HG03095 (cell line): ENCODE results near the gene ZCCHC13.
"Not testable (repeated sequence)": the region's sequence is repeated elsewhere in the genome, so short reads cannot be mapped to it uniquely, and the experiment has no call there.

Experiments
- ATAC-seq: cut with Tn5 transposase; IDR thresholded peaks from one replicate; pipeline ENCODE4 v1.9.1; 2021; ENCODE audit warnings: moderate library complexity; ENCODE audit not compliant: unreplicated experiment

The ZCCHC13 gene

DNA sequence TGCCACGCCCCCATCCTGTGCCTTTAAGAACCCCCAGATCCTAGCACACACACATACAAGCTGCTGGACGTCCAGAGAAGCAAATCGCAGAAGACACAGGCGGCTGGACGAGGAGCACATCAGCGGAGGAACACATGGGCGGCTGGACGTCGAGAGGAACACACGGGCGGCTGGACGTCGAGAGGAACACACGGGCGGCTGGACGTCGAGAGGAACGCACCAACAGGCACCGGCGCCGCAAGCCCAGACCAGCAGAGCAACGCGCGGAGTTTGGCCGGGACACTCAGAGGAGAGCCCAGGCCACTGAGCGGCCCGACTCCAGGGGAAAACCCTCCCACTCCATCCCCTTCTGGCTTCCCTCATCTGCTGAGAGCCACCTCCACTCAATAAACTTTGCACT is 17.2 kb downstream of the ZCCHC13 start:
- ATAC-seq = no peak

DNA sequence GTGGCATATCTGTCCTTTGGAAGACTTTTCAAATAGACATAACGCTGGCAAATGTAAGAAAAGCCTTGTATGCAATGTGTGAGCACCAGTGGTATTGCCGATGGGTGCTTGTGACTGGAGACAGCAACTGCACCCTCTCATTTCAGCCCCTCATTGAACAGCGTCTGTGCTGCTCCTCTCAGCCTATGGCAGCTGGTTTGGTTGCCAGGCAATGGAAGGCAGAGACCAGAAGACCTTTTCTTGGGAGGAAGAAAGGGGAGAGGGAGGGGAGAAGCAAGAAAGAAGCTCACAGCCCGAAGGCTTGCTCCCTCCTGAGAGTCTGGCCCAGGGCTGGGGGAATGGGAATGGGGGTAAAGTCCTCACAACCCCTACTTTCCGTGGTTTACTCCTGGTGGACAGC is 20.2 kb downstream of the ZCCHC13 start:
- no peak for ATAC-seq

DNA sequence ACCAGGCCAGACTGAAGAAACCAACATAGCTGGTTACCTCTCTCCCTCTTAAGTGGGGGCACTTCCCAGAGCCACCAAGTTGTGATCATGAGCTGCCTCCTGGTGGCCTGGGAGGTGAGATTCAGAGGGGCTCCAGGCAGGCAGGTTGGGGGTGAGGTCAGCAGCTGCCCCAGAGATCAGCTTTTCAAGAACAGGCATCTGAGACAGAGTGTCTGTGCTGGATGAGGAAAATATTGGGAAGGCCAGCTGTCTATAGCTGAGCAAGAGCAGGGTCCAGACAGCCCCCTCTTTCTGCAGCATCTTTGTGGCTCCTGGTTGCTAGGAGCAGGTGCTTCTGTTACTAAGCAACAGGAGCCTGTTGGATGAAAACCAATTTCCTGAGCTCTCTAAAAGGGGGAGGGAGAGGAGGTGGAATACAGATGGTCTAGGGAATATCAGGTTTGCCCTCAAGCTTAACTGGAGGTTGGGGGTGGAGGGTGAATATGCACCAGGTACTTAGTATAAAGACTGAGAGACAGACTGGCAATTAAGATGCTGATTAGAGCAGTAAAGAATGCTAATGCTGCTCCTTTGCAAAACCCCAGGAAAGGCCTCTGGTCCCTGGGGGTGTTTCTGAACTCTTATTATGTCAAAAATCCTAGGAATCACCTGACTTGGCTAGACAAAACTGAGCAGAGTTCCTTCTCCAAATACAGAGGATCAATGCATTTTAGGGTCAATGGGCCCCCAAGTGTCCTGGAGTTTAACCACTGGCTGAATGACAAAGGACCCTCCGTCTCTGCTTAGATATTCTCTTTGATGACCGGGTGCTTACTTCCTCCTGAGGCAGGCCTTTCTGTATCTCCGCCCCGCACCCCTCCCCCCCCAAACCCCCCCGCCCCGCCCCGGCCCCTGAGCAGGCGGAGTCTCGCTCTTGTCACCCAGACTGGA is 21.4 kb downstream of the ZCCHC13 start:
- ATAC-seq = no peak

DNA sequence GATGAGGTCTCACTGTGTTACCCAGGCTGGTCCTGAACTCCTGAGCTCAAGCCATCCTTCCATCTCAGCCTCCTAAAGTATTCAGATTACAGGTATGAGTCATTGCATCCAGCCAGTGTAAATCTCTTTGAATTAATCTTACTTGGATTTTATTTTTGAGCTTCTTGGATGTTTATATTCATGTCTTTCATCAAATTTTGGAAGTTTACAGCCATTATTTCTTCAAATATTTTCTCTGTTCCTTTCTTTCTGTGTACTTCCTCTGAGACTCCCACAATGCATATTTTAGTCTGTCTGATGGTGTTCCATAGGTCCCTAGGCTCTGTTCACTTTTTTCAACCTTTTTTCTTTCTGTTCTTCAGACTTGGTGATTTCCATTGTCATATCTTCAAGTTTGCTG is 34.9 kb downstream of the ZCCHC13 start:
- no peak for ATAC-seq

DNA sequence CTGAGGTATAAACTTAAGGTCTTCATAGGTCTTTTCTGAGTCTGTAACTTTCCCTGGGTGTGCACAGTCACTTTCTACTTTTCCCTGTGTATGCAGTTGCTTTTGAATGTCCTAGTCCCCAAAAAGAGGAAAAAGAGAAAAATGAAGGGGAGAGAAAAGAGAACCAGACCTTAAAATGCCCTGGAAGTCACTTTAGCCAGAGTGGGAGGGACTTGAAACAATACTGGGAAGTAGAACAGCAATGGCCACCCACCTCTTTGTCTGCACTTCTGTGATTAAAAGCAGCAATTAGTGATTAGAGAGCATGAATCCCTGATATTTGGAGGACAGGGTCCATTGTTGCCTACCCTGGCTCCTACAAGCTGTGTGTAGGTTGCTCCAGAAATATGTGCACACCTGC is 36.1 kb downstream of the ZCCHC13 start:
- ATAC-seq = no peak

DNA sequence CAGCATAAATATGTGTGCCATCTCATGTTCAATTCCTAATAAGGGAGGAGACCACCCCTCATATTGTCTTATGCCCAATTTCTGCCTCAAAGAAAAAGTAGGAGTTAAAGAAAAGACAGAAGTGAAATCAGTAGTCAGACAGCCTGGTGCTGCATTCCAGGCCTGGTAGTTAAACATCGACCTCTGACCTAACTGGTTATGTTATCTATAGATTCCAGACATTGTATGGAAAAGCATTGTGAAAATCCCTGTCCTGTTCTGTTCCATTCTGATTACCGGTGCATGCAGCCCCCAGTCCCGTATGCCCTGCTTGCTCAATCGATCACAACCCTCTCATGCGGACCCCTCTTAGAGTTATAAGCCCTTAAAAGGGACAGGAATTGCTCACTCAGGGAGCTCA is 38.2 kb downstream of the ZCCHC13 start:
- ATAC-seq = not testable (repeated sequence)

DNA sequence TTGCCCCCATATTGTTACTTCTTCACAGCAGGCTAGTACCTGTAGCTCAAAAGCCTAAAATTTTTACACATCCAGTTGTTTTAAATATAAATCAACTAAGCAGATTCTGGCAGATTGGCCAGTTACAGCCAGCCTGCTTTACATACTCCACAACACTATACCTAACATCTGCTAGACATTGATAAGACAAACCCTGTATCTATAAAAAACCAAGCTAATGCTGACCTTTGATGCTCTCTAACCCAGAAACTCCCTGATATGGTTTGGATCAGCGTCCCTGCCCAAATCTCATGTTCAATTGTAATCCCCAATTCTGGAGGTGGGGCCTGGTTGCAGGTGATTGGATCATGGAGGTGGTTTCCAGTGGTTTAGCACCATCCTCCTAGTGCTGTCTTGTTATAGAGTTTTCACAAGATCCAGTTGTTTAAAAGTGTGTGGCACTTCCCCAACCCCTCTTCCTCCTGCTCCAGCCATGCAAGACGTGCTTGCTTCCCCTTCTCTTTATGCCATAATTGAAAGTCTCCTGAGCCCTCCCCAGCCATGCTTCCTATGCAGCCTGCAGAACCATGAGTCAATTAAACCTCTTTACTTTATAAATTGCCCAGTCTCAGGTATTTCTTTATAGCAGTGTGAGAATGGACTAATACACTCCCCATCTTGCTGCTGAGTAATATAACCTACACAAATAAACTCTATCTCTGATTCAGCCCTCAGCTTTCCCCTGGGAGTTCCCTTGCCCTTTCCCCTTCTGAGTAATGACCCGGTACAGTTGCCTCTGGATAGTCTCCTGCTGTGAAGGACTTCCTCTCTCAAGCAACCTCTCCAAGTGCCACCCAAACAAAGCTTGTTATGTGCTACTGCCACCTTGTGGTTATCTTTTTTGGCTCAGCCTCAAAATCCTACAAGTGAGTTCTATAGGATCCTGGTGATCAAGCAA is 39.6 kb downstream of the ZCCHC13 start:
- ATAC-seq = peak; percentile 86

DNA sequence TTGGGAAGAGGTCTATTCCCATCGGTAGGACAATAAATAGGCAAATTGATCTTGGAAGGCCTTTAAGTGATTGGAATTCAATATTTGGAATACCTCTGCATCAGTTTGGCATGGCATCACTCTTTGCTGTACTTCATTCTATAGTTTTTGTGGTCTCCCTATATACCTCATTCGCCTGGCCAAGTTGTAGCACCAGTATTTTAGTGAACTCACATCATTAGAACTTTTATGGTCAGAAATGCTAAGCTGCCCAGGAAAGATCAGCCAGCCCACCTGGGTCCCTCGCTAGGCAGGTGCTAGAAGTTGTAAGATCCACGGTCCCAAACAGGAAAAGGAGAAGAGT is 40.3 kb downstream of the ZCCHC13 start:
- ATAC-seq = no peak

DNA sequence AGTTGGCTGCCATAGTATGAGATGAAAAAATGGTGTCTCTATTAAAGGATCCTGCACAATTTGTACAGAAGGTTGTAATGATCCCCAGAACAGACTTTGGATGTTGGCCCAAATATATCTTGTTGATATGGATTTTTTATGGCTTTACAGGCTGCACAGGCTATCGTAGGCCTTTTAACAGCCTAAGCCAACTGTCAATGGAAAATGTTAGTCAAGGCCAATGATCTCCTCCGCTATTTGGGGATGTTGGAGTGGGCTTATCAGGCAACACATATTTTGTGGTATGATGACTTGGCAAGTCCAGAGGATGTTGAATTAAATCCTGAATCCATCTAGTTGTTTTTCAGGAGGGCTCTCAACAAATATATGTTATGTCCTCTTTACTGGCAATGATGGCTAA is 42.1 kb downstream of the ZCCHC13 start:
- ATAC-seq = no peak

DNA sequence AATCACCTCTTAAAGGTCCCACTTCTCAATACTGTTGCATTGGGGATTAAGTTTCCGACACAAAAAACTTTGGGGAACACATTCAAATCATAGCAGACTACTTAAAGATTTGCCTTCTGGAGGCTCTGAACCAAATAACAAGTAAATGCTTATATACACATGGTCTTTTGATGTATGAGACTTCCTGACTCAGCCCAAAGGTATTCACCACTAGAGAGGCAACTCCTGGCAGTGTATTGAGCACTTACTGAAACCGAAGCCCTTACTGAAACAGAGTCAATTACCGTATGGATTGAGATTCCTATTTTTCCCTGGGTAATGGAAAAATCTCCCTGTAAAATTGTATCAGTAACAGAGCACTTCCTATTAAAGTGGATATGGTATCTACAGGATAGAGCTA is 45.4 kb downstream of the ZCCHC13 start:
- no peak for ATAC-seq

DNA sequence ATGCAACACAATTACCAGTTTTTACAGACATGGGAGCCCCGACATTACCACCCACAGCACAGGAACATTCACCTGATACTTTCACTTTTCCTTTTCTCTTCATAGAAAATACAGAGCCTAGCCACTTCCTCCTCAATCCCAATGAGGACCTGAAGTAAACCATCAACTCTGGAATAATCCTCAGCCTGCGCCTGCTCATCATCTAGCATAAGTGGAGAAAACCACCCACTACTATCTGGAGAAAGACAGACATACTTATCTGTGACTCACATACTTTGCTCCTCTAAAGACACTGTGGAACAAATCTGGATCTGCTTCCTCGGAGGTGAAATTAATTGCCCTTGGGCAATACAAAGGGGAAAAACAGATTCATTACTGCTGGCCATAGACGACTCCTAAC is 47.8 kb downstream of the ZCCHC13 start:
- no peak for ATAC-seq

DNA sequence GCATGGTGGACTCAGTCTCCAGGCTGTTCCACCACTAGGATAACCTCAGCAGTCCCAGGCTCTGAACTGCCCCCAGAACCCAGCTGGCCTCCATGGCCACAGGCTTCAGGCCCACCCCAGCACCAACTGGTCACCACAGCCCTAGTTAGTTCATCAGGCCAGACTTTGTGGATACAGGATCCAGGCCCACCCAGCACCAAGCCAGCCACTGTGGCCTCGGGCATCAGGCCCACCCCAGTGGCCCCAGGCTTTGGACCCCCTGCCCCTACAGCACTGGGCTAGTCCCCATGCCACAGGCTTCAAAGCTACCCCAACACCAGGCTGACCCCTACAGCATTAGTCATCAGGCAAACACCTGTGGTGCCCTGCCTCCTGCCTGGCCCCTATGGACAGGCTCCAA is 50.0 kb downstream of the ZCCHC13 start:
- ATAC-seq = no peak
